Eye (tissue), 1 donor: ENCODE results near the gene SUGP2.

Experiments
- DNase-seq: peaks from one replicate; pipeline ENCODE4 v3.0.0-alpha.2; 2015

The SUGP2 gene

GRCh38 chr19:19033426-19034203 lies at the start of gene SUGP2, which contains the start of gene ARMC6:
TSS of gene SUGP2 (minus strand) at chr19:19033517. CDS start at chr19:19031071, 2,446 bp downstream.
TSS of gene ARMC6 (plus strand) at chr19:19033603. CDS start at chr19:19034210, 607 bp downstream.
- peak; percentile 95 for DNase-seq

GRCh38 chr19:19081642-19082151 lies 48.4 kb upstream of the SUGP2 start:
- DNase-seq, result no peak

- no peak for DNase-seq
Measured at GRCh38 chr19:19079571-19079970, 46.3 kb upstream of the SUGP2 start.

GRCh38 chr19:19078801-19079200 lies 45.5 kb upstream of the SUGP2 start:
- DNase-seq, result no peak

GRCh38 chr19:19077103-19077502 lies 43.8 kb upstream of the SUGP2 start:
- DNase-seq, result peak; percentile 46

GRCh38 chr19:19076476-19076875 lies 43.2 kb upstream of the SUGP2 start:
- no peak for DNase-seq

GRCh38 chr19:19075126-19075525 lies 41.8 kb upstream of the SUGP2 start:
- no peak for DNase-seq

- DNase-seq, result peak; percentile 16
Measured at GRCh38 chr19:19074196-19074882, 41.0 kb upstream of the SUGP2 start.

GRCh38 chr19:19071897-19072296 lies 38.6 kb upstream of the SUGP2 start:
- no peak for DNase-seq

- DNase-seq, result no peak
Measured at GRCh38 chr19:19068659-19069654, 35.6 kb upstream of the SUGP2 start.

GRCh38 chr19:19067276-19068072 lies 34.2 kb upstream of the SUGP2 start:
- no peak for DNase-seq

- DNase-seq, result peak; percentile 41
Measured at GRCh38 chr19:19064811-19065745, 31.8 kb upstream of the SUGP2 start.

GRCh38 chr19:19064098-19064722 lies 30.9 kb upstream of the SUGP2 start:
- no peak for DNase-seq

GRCh38 chr19:19063183-19064097 lies 30.1 kb upstream of the SUGP2 start, which contains the start of gene SLC25A42:
TSS of gene SLC25A42 (plus strand) at chr19:19063994. CDS start at chr19:19096125, 32,131 bp downstream.
- DNase-seq, result peak; percentile 100

- DNase-seq, result no peak
Measured at GRCh38 chr19:19062454-19063182, 29.3 kb upstream of the SUGP2 start.

GRCh38 chr19:19061506-19061905 lies 28.2 kb upstream of the SUGP2 start:
- no peak for DNase-seq

- DNase-seq, result no peak
Measured at GRCh38 chr19:19059837-19060611, 26.7 kb upstream of the SUGP2 start.
